Smooth muscle cell of bladder (primary cell): ENCODE results near the gene KLHL8. TPM values are rescaled to one million over a fixed set of nuclear protein-coding genes. Genes with fewer than 3 reads are reported as not detected.

Source experiments
- total RNA-seq: library from RNA; depleted of rRNA; stranded (reverse); fragments of >200 nt; gene quantifications from 2 replicates; pipeline ENCODE4 v1.2.3, GENCODE V29; 2014

The KLHL8 gene
- total RNA-seq: 16.5 and 23.9 TPM in 2 replicates

DNA sequence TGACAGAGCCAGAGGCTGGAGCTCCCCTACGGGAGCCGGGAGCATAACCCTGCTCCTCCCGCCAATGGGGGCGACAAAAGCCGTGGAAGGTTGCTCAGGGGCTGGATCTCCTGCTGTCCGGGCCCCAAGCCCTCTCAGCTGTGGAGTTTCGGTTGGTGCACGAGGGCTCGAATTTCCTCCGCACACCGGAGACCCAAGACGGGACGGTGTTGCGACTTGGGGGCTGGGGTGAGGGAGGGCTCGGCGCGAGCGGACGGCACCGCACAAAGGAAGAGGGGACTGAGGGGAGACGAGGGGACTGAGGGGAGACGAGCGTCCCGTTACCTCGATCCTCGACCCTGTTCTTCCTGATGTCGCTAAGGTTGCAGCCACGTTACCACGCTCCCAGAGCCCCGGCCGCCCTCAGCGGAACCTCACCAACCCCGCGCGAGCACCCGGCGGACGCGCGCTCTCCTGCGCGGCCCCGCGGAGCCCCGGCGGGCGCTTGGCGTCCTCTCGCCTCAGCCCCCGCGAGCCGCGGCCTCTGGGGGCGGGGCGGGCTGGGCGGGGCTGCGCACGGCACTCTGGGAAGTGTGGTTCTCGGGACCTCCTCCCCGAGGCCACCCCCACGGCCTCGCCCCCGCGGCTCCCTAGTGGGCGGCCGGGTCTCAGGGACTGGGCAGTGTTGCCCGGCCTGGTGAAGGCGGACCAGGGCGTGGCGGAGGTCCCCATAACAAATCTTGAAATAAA, at the start of gene KLHL8:
KLHL8 (minus strand) TSS at position 525 of the 729 bp plus-strand sequence. CDS start 25,079 bp downstream, outside the sequence.

Other genes with a start within 250 kb of the KLHL8 start
- 0.14 and 0.18 TPM in 2 replicates for gene HSD17B13, start 102.3 kb upstream of the KLHL8 start, total RNA-seq
- gene HSD17B11, start 170.6 kb upstream of the KLHL8 start, total RNA-seq: 40.0 and 42.0 TPM in 2 replicates
- 9.5 and 19.3 TPM in 2 replicates for gene NUDT9, start 202.0 kb upstream of the KLHL8 start, total RNA-seq